HTR-8/SVneo (cell line): ENCODE data around the gene DISP3.

Experiments
- DNase-seq: peaks from one replicate; pipeline ENCODE4 v3.0.0; 2011; ENCODE audit warnings: low spot score, mixed read lengths; ENCODE audit not compliant: insufficient read length
- FAIRE-seq: peaks from 2 replicates; lab custom pipeline; 2011; peaks lifted over from hg19 to GRCh38; lab: Jason Lieb, UNC

The DISP3 gene, protein sequence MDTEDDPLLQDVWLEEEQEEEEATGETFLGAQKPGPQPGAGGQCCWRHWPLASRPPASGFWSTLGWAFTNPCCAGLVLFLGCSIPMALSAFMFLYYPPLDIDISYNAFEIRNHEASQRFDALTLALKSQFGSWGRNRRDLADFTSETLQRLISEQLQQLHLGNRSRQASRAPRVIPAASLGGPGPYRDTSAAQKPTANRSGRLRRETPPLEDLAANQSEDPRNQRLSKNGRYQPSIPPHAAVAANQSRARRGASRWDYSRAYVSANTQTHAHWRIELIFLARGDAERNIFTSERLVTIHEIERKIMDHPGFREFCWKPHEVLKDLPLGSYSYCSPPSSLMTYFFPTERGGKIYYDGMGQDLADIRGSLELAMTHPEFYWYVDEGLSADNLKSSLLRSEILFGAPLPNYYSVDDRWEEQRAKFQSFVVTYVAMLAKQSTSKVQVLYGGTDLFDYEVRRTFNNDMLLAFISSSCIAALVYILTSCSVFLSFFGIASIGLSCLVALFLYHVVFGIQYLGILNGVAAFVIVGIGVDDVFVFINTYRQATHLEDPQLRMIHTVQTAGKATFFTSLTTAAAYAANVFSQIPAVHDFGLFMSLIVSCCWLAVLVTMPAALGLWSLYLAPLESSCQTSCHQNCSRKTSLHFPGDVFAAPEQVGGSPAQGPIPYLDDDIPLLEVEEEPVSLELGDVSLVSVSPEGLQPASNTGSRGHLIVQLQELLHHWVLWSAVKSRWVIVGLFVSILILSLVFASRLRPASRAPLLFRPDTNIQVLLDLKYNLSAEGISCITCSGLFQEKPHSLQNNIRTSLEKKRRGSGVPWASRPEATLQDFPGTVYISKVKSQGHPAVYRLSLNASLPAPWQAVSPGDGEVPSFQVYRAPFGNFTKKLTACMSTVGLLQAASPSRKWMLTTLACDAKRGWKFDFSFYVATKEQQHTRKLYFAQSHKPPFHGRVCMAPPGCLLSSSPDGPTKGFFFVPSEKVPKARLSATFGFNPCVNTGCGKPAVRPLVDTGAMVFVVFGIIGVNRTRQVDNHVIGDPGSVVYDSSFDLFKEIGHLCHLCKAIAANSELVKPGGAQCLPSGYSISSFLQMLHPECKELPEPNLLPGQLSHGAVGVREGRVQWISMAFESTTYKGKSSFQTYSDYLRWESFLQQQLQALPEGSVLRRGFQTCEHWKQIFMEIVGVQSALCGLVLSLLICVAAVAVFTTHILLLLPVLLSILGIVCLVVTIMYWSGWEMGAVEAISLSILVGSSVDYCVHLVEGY (N-terminal part only)

DNA sequence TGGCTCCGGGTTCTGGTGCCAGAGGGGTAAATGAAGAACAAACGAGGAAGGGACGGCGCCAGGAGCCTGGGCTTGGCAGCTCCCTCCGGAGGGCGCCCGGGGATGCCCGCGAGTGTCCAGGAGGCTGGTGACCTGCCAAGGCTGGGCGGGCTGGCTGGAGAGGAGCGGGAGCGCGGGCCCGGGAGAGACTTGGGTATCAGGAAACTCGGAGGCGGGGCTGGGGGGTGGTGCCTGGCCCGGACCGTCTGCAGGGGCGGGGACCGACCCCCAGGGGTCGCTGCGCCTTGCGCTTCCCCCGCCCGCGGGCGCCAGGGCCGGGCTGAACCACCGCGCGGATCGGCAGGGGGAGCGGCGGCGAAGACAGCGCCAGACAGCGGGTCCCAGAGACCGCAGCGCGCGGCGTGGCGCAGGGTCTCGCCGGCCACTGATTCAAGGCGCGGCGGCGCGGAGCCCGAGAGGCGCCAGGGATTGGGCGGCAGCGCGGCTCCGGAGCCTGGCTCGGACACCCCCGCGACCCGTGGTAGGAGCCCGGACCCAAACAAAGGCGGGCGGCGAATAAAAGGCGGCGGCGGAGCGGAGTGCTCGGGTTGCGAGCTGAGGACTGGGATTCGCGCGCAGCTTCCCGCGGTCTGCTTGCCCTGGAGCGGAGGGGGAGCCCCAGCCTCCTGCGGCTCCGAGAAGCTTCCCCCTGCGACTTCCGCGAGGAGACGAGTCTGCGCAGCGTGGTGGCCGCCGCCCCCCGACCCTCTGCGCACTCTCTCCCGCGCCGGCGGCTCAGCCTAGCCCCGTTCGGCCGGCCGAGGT, at the start of gene DISP3:
DISP3 (plus strand) TSS at position 585 of the 804 bp plus-strand sequence. CDS start 21,838 bp downstream, outside the sequence.
- peak; percentile 83 for DNase-seq
- peak; percentile 23 for FAIRE-seq

DNA sequence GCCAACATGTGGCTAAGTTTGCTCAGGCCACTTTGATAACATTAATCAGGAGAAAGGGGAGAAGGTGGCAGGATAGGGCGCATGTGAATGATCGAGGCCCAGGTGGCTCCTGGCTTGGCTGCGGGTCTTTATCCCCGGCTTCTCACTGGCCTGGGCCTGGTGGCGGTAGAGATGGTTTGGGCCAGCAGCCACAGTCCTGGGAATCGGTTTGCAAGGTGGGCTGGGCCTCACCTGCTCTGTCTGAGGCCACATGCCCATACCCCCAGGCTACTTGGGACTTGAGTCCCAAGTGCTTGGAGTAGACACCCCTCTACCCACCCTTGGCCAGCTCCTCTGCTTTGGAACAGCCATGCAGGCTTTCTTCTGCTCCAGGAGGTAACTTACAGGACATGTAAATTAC, 49.7 kb upstream of the DISP3 start:
- DNase-seq (no peak), FAIRE-seq (no peak)

DNA sequence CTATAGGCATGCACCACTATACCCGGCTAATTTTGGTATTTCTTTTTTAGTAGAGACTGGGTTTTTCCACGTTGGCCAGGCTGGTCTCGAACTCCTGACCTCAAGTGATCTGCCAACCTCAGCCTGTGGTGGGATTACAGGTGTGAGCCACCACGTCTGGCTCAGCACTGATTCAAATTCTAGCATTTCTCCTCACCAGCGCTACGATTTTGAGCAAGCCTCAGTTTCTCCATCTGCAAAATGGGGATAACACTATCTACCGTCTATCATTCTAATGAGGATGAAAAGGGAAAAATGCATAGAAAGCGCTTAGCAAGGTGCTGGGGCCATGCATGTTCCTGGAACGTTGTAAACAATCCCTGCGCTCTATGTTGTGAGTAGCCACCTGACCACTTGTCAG, 49.0 kb upstream of the DISP3 start:
- DNase-seq (no peak), FAIRE-seq (no peak)

DNA sequence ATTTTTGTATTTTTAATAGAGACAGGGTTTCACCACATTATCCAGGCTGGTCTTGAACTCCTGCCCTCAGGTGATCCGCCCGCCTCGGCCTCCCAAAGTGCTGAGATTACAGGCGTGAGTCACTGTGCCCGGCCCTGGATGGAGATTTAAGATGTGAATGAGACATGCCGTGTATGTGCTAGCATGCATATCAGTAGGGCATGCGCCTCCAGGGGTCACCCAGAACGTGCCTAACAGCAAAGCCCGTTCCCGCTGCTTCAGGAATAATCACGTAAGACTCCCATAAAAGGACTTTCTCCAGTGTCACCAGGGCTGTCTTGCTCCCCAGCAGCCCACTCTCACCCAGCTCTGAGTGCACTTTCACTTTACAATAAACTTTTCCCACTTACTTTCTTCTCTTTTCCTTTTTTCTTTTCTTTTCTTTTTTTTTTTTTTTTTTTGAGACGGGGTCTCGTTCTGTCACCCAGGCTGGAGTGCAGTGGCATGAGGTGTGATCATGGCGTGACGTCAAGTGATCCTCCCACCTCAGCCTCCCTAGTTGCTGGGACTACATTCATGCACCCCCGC, 46.9 kb upstream of the DISP3 start:
- FAIRE-seq (no peak), DNase-seq (no peak)

DNA sequence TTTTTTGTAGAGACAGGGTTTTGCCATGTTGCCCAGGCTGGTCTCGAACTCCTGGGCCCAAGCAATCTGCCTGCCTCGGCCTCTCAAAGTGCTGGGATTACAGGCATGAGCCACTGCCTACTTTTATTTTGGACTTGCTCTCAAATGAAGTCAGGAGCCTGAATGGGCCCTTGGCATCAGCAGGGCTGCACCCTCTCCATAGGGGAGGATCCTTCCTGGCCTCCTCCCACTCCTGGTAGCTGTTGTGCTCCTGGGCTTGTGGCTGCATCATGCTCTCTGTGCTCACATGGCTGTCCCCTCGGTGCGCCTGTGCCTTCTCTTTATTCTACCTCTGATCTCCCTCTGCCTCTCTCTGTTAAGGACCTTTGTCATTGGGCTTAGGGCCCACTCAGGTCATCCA, 46.4 kb upstream of the DISP3 start:
- DNase-seq (no peak), FAIRE-seq (no peak)

DNA sequence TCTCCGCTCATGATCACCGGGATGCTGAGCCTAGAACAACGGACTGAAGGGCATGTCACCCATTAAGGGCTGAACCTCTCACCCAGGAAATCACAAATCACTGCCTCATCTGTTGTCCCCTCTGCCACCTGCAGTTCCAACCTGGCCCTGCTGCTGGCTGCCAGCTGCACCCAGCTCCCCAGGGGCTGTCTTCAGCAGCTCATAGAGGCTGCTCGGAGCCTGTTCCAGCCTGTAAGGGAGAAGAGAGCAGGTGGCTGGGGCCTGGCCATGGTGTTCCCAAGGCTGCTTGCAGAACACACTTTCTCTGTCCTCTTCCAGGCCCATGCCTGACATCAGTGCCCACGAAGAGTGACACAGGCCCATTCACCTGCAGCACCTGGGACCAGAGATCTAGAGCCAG, 44.5 kb upstream of the DISP3 start:
- FAIRE-seq (no peak), DNase-seq (no peak)

DNA sequence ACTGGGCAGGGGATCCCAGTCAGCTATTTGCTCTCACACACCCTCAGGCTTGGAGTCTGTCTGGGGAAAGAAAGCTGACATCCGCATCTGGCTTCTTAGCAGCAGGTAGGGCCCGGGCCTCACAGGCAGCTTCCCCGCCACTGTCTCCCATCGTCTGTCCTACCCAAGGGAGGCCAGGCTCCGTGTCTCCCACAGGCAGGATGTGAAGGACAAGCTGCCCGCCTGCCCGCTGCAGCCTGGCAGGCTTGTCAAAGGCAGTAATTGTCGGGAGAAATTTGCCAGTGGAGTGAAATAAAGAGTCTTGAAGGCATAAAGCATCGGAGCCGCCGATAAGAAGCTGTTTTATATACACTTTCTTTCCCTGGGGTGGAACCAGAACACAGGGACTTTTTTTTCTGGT, 44.0 kb upstream of the DISP3 start:
- DNase-seq, result no peak
- no peak for FAIRE-seq

DNA sequence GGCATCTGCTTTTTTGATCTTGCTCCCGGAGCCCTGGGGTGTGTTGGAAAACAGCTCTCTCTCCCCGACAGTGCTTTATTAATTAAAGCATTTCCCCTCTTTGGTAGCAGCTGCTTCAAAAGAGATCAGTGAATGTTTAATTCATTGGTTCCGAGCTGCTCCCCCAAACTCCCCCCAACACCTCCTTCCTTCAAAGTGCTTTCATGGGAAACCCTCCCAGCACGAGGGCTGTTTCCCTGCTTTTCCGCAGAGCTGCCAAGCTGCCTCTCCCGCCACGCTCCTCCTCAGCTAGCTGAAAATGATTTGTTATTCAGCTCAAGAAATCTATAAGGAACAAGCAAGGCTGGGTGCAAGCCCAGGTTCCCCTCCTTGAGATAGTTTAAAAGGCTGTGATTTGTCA, 40.0 kb upstream of the DISP3 start:
- FAIRE-seq, result no peak
- no peak for DNase-seq

DNA sequence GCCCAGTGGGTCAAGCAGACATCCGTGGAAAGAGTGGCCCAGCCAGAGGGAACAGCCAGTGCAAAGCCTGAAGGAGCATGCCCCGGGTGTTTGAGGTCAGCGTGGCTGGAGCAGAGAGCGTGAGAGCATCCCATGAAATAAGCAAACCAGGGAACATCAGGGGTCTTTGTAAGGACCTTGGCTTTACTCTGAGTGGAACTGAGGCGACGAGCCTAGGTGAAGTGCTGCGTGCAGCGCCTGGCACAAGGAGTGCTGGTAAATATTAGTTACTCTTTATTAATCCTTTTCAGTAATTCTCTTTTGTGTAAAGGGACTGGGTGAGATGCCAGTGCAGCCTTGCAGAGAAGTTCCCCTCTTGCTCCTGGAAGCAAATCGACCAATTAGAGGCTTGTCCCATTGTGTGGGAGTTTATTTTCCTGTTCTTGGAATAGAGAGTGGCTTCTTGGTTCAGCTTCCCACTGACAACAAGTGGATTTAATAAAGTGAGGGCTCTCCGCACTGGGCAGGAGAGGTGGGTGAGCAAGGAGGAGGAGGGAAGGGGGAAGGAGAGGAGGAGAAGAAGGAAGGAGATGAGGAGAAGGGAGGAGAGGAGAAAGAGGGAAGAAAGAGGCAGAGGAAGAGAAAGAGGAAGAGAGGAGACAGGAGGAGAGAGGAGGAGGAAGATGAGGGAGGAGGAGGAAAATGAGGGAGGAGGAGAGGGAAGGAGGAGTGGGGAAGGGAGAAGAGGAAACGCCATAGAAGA, 37.6 kb upstream of the DISP3 start:
- FAIRE-seq, result no peak

DNA sequence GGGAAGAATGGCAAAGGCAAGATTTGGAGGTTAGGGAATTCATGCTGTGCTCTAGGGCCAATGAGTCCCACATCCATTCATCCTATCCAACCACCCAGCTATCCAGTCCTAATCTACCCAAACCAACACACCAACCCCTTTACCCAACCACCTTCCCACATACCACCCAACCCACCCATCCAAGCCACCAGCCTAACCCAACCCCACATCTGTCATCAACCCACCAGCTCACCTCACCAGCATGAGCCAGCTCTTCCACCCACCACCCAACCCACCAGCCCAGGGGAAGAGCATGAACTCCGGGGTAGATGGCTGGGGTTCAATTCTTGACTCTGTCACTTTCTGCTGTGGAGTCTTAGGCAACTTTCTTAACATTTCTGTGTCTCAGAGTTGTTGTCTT, 35.9 kb upstream of the DISP3 start:
- FAIRE-seq (no peak), DNase-seq (no peak)

More for the DNA sequence above, 37.6 kb upstream of the DISP3 start:
- DNase-seq, result no peak

DNA sequence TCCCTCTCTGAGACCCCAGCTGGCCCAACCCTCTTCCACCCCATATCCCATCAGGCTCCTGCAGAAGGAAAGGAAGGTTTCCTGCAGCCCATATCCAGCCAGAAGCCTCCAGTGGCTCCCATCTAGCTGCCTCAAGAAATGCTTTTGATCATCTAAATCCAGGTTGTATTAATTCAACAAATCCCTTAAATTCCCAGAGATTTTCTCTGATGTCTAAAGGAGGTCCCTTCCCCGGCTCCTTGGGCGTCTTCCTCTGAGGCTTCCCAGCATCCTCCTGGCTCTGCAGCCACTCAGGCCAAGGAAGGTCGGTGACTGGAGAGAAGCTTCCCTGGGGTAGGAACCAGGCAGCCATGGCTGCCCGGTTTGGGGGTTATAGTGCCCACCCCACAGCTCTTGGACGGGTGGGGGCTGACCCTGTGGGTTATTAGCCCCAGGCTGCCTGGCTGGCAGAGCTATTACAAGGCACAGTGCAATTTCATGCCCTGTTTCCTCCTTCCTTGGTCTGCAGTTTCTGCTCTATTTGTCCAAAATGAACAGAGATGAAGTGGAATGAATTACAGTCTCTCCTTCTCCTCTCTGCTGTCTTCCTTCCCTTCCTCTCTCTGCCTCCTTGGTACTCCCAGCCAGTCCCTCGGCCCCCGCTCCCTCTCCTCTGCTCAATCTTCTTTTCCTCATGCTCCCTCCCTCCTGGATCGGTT, 34.8 kb upstream of the DISP3 start:
- DNase-seq (no peak), FAIRE-seq (no peak)

DNA sequence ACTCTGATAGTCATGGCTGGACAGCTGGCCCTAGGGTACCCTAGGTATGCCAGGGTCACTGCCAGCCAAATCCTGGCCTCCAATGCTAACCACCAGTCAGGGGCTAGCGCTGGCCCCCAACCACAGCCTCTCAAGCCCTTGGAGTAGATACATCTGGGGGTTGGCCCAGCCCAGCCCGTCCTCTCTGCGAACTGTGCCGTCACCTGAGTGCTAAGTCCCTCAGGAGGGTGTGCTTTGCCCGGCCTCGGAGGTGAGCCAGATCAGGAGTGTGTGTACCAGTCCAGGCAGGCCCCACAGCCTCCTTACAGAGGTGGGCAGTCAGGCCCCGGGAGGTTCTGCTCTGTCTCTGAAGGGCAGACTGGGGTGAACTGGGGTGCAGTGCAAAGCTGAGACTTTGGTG, 34.0 kb upstream of the DISP3 start:
- DNase-seq, result no peak
- no peak for FAIRE-seq

DNA sequence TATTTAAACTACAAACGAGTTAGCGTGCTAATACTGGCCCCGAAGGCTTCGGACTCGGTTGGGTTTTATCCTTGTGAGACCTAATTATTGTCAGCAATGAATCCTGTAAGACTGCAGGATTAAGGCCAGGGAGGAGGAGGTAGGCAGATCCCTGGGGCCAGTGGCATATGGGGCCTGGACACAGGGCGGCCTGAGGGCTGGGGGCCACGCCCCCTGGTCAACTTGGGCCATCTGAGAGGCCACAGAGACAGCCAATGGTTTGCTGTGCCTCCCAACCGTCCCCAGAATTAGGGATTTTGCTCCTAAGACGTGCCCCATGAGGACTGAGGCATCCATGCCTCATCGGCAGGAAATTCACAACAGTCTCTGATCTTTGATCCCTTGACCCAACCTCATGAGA, 31.1 kb upstream of the DISP3 start:
- DNase-seq (no peak), FAIRE-seq (no peak)

DNA sequence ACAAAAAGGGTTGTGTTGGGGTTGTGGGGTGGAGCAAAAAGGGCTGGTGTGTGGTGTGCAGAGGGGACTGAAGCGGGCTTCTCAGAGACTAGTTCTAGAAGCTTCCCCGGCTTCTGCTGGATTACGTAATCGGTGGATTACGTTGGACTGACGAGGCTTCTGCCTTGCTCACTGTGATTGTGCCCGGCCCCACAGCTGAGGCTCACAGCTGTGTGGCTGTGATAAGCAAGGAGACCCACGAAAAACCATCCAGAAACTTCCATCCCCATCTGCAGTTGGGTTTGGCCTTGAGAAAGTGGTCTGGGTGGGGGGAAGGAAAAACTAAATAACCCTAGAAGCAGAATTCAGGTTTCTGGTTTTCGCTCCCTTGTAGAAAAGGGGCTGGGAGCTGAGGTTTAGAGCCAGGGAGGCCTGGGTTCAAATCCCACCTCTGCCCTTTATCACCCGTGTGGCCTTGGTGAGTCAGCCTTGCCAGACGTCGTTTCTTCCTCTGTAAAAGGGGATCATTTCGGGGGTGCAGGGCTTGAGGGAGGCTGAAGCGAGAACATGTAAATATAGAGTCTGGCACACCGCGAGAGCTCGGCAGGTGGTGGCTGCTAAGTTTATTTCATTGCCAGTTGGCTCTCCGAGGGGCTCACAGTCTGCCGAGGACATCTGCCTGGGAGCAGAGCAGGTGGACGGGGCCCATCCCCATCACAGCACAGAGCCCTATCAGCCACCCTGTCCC, 30.4 kb upstream of the DISP3 start:
- no peak for DNase-seq
- no peak for FAIRE-seq

DNA sequence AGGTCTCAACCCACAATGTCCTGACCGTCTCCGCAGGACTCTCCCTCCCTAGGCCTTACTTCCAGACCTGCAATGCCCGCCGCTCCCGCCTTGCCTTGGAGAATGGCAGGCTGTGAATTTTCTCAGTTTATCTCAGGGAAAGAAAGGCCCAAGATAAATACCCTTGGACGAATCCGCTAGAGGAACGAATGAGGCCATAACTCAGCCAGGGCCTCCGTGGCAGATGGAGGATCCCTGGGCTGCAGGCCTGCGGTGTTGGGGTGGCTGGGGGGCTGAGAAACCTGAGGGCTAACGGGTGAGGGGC, 29.9 kb upstream of the DISP3 start:
- DNase-seq (no peak), FAIRE-seq (no peak)

DNA sequence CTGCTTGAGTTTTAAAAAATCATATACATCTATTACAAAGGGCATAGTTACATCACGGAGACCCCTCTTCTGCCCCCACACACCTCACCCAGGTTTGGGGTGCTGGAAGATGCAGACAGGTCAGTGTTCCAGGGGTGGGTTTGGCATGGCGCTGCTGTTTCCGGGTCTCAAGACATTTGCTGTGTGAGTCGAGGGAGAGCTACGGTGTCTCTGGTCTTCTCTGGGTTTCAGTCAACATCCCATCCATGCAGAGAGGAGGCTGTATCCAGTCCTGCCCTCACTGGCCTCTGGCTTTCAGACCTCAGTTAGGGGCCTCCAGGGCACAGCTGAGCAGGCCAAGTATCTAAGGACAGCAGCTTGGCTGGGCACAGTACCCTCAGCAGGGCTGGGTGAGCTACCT, 28.6 kb upstream of the DISP3 start:
- FAIRE-seq (no peak), DNase-seq (no peak)

DNA sequence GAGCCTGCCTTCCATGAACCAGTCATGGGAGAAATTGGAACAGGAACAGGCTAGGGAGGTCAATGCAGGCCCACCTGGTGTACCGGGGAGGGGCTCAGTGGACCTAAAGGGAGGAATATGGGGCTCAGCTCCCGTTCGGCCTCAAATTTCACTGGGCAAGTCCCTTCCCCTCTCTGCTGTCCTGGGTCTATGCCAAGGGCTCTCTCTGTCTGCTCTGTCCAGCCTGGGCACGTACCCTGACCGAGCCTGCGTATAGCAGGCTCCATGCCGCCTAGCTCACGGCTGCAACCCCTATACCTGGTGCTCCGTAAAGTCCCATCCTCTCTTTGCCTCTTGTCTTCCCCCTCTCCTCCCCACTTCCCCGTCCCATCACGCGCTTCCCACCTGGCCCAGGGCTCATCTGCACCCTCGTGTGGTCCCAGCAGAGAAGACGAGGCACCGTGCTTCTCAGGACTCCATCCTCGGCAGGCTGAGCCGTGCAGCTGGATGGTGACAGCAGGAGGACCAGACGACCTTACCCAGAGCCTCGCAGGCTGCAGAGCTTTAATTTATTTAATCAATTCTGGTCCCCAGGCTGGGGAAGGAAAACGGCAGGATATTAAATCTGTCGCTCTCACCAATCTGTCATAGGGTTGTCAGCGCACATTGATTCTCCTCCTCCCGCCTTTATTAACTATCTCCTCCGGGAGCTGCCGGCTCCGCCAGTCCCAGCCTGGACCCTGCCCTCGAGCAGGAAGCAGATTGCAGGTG, 25.0 kb upstream of the DISP3 start:
- FAIRE-seq, result no peak
- DNase-seq, result no peak
